Measurements from ENCODE around the gene SLC6A2. TPM values are rescaled to one million over a fixed set of nuclear protein-coding genes. Genes with fewer than 3 reads are reported as not detected.
"Not testable (repeated sequence)": the region's sequence is repeated elsewhere in the genome, so short reads cannot be mapped to it uniquely, and the experiment has no call there.

The SLC6A2 gene
- total RNA-seq (2021) (0.50 and 0.61 TPM in 2 replicates), Bru-seq, nascent RNA (percentile 22 among the genes with signal in this experiment), BruChase-seq, experiment 1, labeled RNA remaining after a 2-hour chase (percentile 38 among the genes with signal in this experiment), BruChase-seq, experiment 2, labeled RNA remaining after a 6-hour chase (percentile 28 among the genes with signal in this experiment)
- long read RNA-seq, partial matches to known transcripts: 0 of 1 reads
- long read RNA-seq, other reads (novel, unspliced or antisense): 0 of 1 reads

DNA sequence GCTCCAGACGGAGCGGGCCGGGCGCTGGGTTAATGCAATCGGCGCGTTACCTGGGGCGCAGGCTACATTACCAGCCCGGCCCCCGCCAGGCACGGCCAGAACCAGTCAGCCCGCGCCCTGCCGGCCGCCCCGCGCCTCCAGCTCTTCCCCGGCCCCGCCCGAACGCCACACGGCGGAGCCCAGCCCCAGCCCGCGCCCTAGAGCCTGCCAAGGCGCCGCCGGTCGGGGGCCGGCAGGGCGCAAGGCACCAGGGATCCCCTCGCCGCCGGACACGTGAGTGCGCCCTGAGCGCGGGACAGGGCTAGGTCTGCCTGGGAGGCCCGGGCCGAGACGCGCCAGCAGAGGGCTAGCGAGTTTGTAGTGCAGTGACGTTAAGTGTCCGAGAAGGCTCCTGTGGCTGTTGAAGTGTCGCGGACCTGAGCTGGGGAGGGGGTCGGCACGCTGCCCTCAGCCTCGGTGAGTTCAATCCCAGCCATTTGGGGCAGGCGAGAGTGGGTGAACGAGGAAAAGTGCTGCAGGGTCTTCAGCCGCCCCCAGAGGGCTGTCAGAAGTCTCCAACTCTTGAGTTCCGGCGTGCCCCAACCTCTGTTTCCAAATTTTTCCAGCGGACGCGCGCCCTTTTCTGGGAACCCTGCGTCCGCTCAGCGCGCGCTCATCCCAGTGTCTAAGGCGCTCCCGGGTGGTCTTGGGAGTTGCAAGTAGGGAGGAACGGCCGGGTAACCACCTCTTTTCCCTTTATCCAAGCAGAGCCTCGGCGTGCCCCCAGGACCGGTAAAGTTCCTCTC lies at the start of gene SLC6A2:
Gene SLC6A2, plus strand, starts transcription at position 92 of the 785 bp plus-strand sequence. CDS start 707 bp downstream, outside the sequence.
- H3K36me3 ChIP-seq (ENCODE audit: low read depth): no peaks in the 10 kb centered on the region
- TF ChIP-seq CTCF (conservative IDR thresholded peaks at IDR 0.05) (no peak), EZH2 (IDR thresholded peaks at IDR 0.05; ENCODE audit: low read depth) (no peak)
- peaks cover 15% of the 10 kb centered on the region for H3K4me1 ChIP-seq (replicated peaks; ENCODE audit: insufficient read depth)
- no peak within 1 kb of the TSS for H3K27ac ChIP-seq
- H3K27me3 ChIP-seq (ENCODE audit: insufficient read depth, low read depth): no peaks in the 10 kb centered on the region
- H4K20me1 ChIP-seq (ENCODE audit: insufficient read depth): no peaks in the 10 kb centered on the region
- no peak within 1 kb of the TSS for H2AFZ ChIP-seq
- H3K9me2 ChIP-seq (ENCODE audit: insufficient read depth): no peaks in the 10 kb centered on the region
- no peak within 1 kb of the TSS for H3K4me2 ChIP-seq
- CTCF ChIA-PET: interaction anchor here (0.6 kb wide), 1 partner anchor 1813 kb away, joined by 5 read pairs; no protein-coding TSS in a partner anchor
- no TSS peak for BruUV-seq (replicated peaks)
- H3K4me3 ChIP-seq: no peak within 1 kb of the TSS
- no peaks in the 10 kb centered on the region for H3K79me2 ChIP-seq (ENCODE audit: low read depth)
- DNase-seq: no peak
- H3K9me3 ChIP-seq (ENCODE audit: insufficient read depth, low read depth): no peaks in the 10 kb centered on the region
- POLR2A ChIA-PET (ENCODE audit: unreplicated experiment): no interaction called here
- intact Hi-C loops (cut with micrococcal nuclease; ENCODE audit: unreplicated experiment): no loop called here
- no peaks in the 10 kb centered on the region; the same call in 1 of the 2 replicates for H3F3A ChIP-seq (ENCODE audit: insufficient read depth, low read depth)

DNA sequence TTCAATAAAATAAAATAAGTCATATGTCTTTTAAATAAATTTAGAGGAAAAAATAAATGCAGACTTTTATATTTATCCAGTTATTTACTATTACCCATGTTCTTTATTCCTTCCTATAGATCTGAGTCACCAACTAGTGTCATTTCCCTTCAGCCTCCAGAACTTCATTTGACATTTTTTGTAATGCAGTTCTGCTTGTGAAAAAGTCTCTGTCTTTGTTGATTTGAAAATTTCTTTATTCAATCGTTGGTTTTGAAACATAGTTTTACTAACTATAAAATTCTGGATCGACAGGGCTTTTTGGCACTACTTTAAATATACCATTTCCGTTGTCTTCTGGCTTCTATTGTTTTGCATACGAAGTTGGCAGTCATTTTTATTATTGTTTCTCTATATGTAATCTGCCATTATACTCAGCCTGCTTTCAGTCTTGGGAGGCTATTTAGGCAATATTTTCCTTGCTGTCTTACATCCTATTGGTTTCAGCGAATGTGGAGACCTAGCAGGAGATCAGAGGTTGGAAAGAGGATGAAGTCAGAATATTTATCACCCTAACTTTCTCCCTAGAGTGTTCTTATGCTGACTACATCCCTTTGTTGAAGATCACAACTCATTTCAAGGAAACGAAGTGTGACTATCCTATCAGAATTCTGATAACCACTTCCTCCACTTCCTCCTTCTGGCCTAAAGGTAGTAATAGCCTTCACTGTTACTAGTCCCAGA lies 42.0 kb upstream of the SLC6A2 start:
- H4K20me1 ChIP-seq (ENCODE audit: insufficient read depth): no peaks in the 10 kb centered on the region
- intact Hi-C loops (cut with micrococcal nuclease; ENCODE audit: unreplicated experiment): no loop called here
- no peaks in the 10 kb centered on the region for H3K36me3 ChIP-seq (ENCODE audit: low read depth)
- POLR2A ChIA-PET (ENCODE audit: unreplicated experiment): no interaction called here
- no peak overlapping the region for H3K27ac ChIP-seq
- no peak overlapping the region for H3K4me2 ChIP-seq
- no peaks in the 10 kb centered on the region for H3K27me3 ChIP-seq (ENCODE audit: insufficient read depth, low read depth)
- no peaks in the 10 kb centered on the region for H3K79me2 ChIP-seq (ENCODE audit: low read depth)
- H3K9me2 ChIP-seq (ENCODE audit: insufficient read depth): no peaks in the 10 kb centered on the region
- no peaks in the 10 kb centered on the region for H3K4me1 ChIP-seq (replicated peaks; ENCODE audit: insufficient read depth)
- no peaks in the 10 kb centered on the region for H3K9me3 ChIP-seq (ENCODE audit: insufficient read depth, low read depth)
- H2AFZ ChIP-seq: no peak overlapping the region
- no TSS peak for BruUV-seq (replicated peaks)
- CTCF ChIA-PET: no interaction called here
- no peak for DNase-seq
- no peak overlapping the region for H3K4me3 ChIP-seq
- no peaks in the 10 kb centered on the region for H3F3A ChIP-seq (ENCODE audit: insufficient read depth, low read depth)
- no peak for TF ChIP-seq CTCF (conservative IDR thresholded peaks at IDR 0.05)
- no peak for TF ChIP-seq EZH2 (IDR thresholded peaks at IDR 0.05; ENCODE audit: low read depth)

DNA sequence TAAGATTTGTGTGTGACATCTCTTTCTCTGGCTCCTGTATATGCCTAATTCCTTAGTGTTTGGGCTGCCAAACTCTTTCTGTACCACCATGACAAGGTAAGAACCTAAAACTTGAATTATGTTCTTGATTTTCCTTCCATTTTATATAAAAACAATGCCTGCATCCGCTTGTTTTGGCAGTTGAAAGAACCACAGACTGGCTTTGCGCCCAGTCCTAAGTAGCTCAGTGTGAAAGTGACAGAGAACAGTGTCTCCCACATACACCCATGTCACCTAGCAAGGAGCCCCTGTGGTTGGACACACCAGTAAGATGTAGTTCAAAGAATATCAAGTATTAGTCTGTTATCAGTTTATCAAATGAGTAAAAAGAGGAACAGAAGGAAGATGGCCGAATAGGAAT lies 40.7 kb upstream of the SLC6A2 start:
- H3K4me3 ChIP-seq: no peak overlapping the region
- no peaks in the 10 kb centered on the region for H3K27me3 ChIP-seq (ENCODE audit: insufficient read depth, low read depth)
- no TSS peak for BruUV-seq (replicated peaks)
- H3K79me2 ChIP-seq (ENCODE audit: low read depth): no peaks in the 10 kb centered on the region
- intact Hi-C loops (cut with micrococcal nuclease; ENCODE audit: unreplicated experiment): no loop called here
- H3F3A ChIP-seq (ENCODE audit: insufficient read depth, low read depth): no peaks in the 10 kb centered on the region
- H4K20me1 ChIP-seq (ENCODE audit: insufficient read depth): no peaks in the 10 kb centered on the region
- no peaks in the 10 kb centered on the region for H3K9me2 ChIP-seq (ENCODE audit: insufficient read depth)
- no peak overlapping the region for H2AFZ ChIP-seq
- TF ChIP-seq EZH2 (IDR thresholded peaks at IDR 0.05; ENCODE audit: low read depth) (no peak), CTCF (conservative IDR thresholded peaks at IDR 0.05) (no peak)
- H3K4me2 ChIP-seq: no peak overlapping the region
- no peaks in the 10 kb centered on the region for H3K9me3 ChIP-seq (ENCODE audit: insufficient read depth, low read depth)
- DNase-seq: no peak
- POLR2A ChIA-PET (ENCODE audit: unreplicated experiment): no interaction called here
- H3K4me1 ChIP-seq (replicated peaks; ENCODE audit: insufficient read depth): no peaks in the 10 kb centered on the region
- no peak overlapping the region for H3K27ac ChIP-seq
- H3K36me3 ChIP-seq (ENCODE audit: low read depth): no peaks in the 10 kb centered on the region
- CTCF ChIA-PET: interaction anchor here (0.6 kb wide), 1 partner anchor 225 kb away, joined by 4 read pairs; no protein-coding TSS in a partner anchor

DNA sequence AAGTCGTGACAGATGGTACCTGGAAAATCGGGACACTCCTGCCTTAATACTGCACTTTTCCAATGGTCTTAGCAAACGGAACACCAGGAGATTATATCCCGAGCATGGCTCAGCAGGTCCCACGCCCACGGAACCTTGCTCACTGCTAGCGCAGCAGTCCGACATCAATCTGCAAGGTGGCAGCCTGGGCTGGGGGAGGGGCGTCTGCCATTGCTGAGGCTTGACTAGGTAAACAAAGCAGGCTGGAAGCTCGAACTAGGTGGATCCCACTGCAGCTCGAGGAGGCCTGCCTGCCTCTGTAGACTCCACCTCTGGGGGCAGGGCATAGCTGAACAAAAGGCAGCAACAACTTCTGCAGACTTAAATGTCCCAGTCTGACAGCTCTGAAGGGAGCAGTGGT lies 40.1 kb upstream of the SLC6A2 start:
- H3K9me3 ChIP-seq (ENCODE audit: insufficient read depth, low read depth); H3K27ac ChIP-seq; BruUV-seq (replicated peaks); H3K27me3 ChIP-seq (ENCODE audit: insufficient read depth, low read depth); H3K79me2 ChIP-seq (ENCODE audit: low read depth); intact Hi-C loops (cut with micrococcal nuclease; ENCODE audit: unreplicated experiment); H3K4me1 ChIP-seq (replicated peaks; ENCODE audit: insufficient read depth); H3K4me2 ChIP-seq; DNase-seq; H3K9me2 ChIP-seq (ENCODE audit: insufficient read depth); POLR2A ChIA-PET (ENCODE audit: unreplicated experiment); H3K4me3 ChIP-seq; H3K36me3 ChIP-seq (ENCODE audit: low read depth); H4K20me1 ChIP-seq (ENCODE audit: insufficient read depth); H2AFZ ChIP-seq; H3F3A ChIP-seq (ENCODE audit: insufficient read depth, low read depth): not testable (repeated sequence)
- CTCF ChIA-PET: interaction anchor here (0.7 kb wide), 1 partner anchor 986 kb away, joined by 3 read pairs; no protein-coding TSS in a partner anchor

Data from PC-9 (cell line).